ENCODE data around the gene SOX3. TPM values are rescaled to one million over a fixed set of nuclear protein-coding genes. Genes with fewer than 3 reads are reported as not detected.
A peak's percentile ranks its signal among the peaks of the same experiment; 100 is the strongest.

Gene SOX3
- total and polyA plus RNA-seq, 2 experiments from 2014 or later: not detected

GRCh38 chrX:140509468-140510305 lies 4.8 kb upstream of the SOX3 start:
- H3K9me2 ChIP-seq (ENCODE audit: insufficient read depth): no peaks in the 10 kb centered on the region
- no peaks in the 10 kb centered on the region for H3K9me3 ChIP-seq (ENCODE audit: low read depth)
- no peaks in the 10 kb centered on the region for H3K4me1 ChIP-seq (ENCODE audit: insufficient read depth)
- H2AFZ ChIP-seq: no peak overlapping the region
- H3F3A ChIP-seq (ENCODE audit: insufficient read depth): no peaks in the 10 kb centered on the region
- H3K4me2 ChIP-seq (ENCODE audit: unreplicated experiment): no peak overlapping the region
- DNase-seq: no peak
- no peak overlapping the region for H3K4me3 ChIP-seq
- H4K20me1 ChIP-seq (ENCODE audit: insufficient read depth): no peaks in the 10 kb centered on the region
- in situ Hi-C loops (cut with MboI): no loop called here
- 26 to 32% methylated on average over 24 to 26 of the region's 30 CpGs for WGBS, 2 experiments (ENCODE audit: low coverage in 1 of 2, low lambda C conversion rate in 2 of 2, missing lambda C conversion rate in 2 of 2)
- H3K79me2 ChIP-seq (ENCODE audit: insufficient read depth): no peaks in the 10 kb centered on the region
- no peak overlapping the region for H3K9ac ChIP-seq
- no peak overlapping the region for H3K27ac ChIP-seq
- no peaks in the 10 kb centered on the region for H3K36me3 ChIP-seq (ENCODE audit: low read depth)
- peaks cover 49% of the 10 kb centered on the region for H3K27me3 ChIP-seq (replicated peaks; ENCODE audit: insufficient read depth)
- TF ChIP-seq EZH2phosphoT487 (IDR thresholded peaks at IDR 0.05; ENCODE audit: insufficient read depth, low read depth): no peak
- no peak for TF ChIP-seq EZH2 (IDR thresholded peaks at IDR 0.05; ENCODE audit: insufficient read depth, poor library complexity, severe bottlenecking)

- DNase-seq: no peak
- Histone ChIP-seq H3K27ac (no peak overlapping the region), H2AFZ (no peak overlapping the region), H4K20me1 (ENCODE audit: insufficient read depth) (no peaks in the 10 kb centered on the region), H3F3A (ENCODE audit: insufficient read depth) (no peaks in the 10 kb centered on the region), H3K4me1 (ENCODE audit: insufficient read depth) (no peaks in the 10 kb centered on the region), H3K9ac (no peak overlapping the region), H3K4me3 (no peak overlapping the region), H3K4me2 (ENCODE audit: unreplicated experiment) (no peak overlapping the region), H3K9me3 (ENCODE audit: low read depth) (no peaks in the 10 kb centered on the region), H3K27me3 (replicated peaks; ENCODE audit: insufficient read depth) (peaks cover 54% of the 10 kb centered on the region), H3K79me2 (ENCODE audit: insufficient read depth) (no peaks in the 10 kb centered on the region), H3K9me2 (ENCODE audit: insufficient read depth) (no peaks in the 10 kb centered on the region), H3K36me3 (ENCODE audit: low read depth) (no peaks in the 10 kb centered on the region)
- in situ Hi-C loops (cut with MboI): no loop called here
- 7 to 18% methylated on average over 5 to 16 of the region's 16 CpGs for WGBS, 2 experiments (ENCODE audit: low coverage in 1 of 2, low lambda C conversion rate in 2 of 2, missing lambda C conversion rate in 2 of 2)
- TF ChIP-seq EZH2 (IDR thresholded peaks at IDR 0.05; ENCODE audit: insufficient read depth, poor library complexity, severe bottlenecking) (no peak), EZH2phosphoT487 (IDR thresholded peaks at IDR 0.05; ENCODE audit: insufficient read depth, low read depth) (no peak)
Observed at GRCh38 chrX:140508958-140509357, 4.1 kb upstream of the SOX3 start.

GRCh38 chrX:140507982-140508305 lies 3.1 kb upstream of the SOX3 start:
- DNase-seq: peak; percentile 60
- no peaks in the 10 kb centered on the region for H3F3A ChIP-seq (ENCODE audit: insufficient read depth)
- WGBS, 2 experiments (ENCODE audit: low coverage in 1 of 2, low lambda C conversion rate in 2 of 2, missing lambda C conversion rate in 2 of 2): 0 to 3% methylated on average over 11 to 13 of the region's 23 CpGs
- no peak for TF ChIP-seq EZH2 (IDR thresholded peaks at IDR 0.05; ENCODE audit: insufficient read depth, poor library complexity, severe bottlenecking)
- H2AFZ ChIP-seq: no peak overlapping the region
- no peaks in the 10 kb centered on the region for H3K9me3 ChIP-seq (ENCODE audit: low read depth)
- H3K4me2 ChIP-seq (ENCODE audit: unreplicated experiment): no peak overlapping the region
- no peak overlapping the region for H3K9ac ChIP-seq
- H4K20me1 ChIP-seq (ENCODE audit: insufficient read depth): no peaks in the 10 kb centered on the region
- peaks cover 58% of the 10 kb centered on the region for H3K27me3 ChIP-seq (replicated peaks; ENCODE audit: insufficient read depth)
- no peaks in the 10 kb centered on the region for H3K9me2 ChIP-seq (ENCODE audit: insufficient read depth)
- no peaks in the 10 kb centered on the region for H3K79me2 ChIP-seq (ENCODE audit: insufficient read depth)
- no peak overlapping the region for H3K4me3 ChIP-seq
- H3K36me3 ChIP-seq (ENCODE audit: low read depth): no peaks in the 10 kb centered on the region
- in situ Hi-C loops (cut with MboI): no loop called here
- H3K4me1 ChIP-seq (ENCODE audit: insufficient read depth): no peaks in the 10 kb centered on the region
- H3K27ac ChIP-seq: no peak overlapping the region

GRCh38 chrX:140507223-140507981 lies 2.5 kb upstream of the SOX3 start:
- no peak for TF ChIP-seq EZH2 (IDR thresholded peaks at IDR 0.05; ENCODE audit: insufficient read depth, poor library complexity, severe bottlenecking)
- no peak for TF ChIP-seq EZH2phosphoT487 (IDR thresholded peaks at IDR 0.05; ENCODE audit: insufficient read depth, low read depth)
- Histone ChIP-seq H2AFZ (no peak overlapping the region), H3K9me3 (ENCODE audit: low read depth) (no peaks in the 10 kb centered on the region), H3K4me2 (ENCODE audit: unreplicated experiment) (no peak overlapping the region), H3F3A (ENCODE audit: insufficient read depth) (no peaks in the 10 kb centered on the region), H3K4me1 (ENCODE audit: insufficient read depth) (no peaks in the 10 kb centered on the region), H3K4me3 (no peak overlapping the region), H3K27ac (no peak overlapping the region), H3K79me2 (ENCODE audit: insufficient read depth) (no peaks in the 10 kb centered on the region), H3K36me3 (ENCODE audit: low read depth) (no peaks in the 10 kb centered on the region), H4K20me1 (ENCODE audit: insufficient read depth) (no peaks in the 10 kb centered on the region), H3K27me3 (replicated peaks; ENCODE audit: insufficient read depth) (peaks cover 60% of the 10 kb centered on the region), H3K9ac (no peak overlapping the region), H3K9me2 (ENCODE audit: insufficient read depth) (no peaks in the 10 kb centered on the region)
- in situ Hi-C loops (cut with MboI): no loop called here
- WGBS, 2 experiments (ENCODE audit: low coverage in 1 of 2, low lambda C conversion rate in 2 of 2, missing lambda C conversion rate in 2 of 2): 6 to 9% methylated on average over 25 to 31 of the region's 36 CpGs
- DNase-seq: no peak

Data from GM23248 (cell line).